LNCAP (cell line): ENCODE data around the gene KIRREL3.

Experiments
- TF ChIP-seq, protein P1 (sequence below): fragments of 450-650 bp; IDR thresholded peaks from 2 replicates; pipeline ENCODE4 v1.5.1; 2017; ENCODE audit warnings: mild to moderate bottlenecking

Gene KIRREL3

DNA sequence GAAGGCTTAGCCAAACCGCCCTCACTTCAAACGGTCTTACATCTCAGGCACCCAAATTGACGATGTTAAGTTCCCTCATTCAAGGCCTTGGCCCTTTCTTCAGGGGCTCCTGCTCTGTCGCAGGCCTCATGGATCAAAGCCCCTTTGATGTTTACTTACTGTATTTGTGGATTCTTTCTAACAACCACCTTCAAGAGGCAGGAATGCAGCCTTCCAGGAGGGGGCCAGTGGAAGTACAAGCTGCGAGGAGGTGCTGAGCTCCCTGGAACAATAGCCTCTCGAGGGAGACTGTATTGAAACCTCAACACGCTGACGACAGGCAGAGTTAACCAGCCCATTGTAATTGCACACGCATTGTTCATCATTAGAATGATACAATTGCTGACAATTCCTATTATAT is 436.0 kb downstream of the KIRREL3 start:
- TF ChIP-seq, protein P1, sequence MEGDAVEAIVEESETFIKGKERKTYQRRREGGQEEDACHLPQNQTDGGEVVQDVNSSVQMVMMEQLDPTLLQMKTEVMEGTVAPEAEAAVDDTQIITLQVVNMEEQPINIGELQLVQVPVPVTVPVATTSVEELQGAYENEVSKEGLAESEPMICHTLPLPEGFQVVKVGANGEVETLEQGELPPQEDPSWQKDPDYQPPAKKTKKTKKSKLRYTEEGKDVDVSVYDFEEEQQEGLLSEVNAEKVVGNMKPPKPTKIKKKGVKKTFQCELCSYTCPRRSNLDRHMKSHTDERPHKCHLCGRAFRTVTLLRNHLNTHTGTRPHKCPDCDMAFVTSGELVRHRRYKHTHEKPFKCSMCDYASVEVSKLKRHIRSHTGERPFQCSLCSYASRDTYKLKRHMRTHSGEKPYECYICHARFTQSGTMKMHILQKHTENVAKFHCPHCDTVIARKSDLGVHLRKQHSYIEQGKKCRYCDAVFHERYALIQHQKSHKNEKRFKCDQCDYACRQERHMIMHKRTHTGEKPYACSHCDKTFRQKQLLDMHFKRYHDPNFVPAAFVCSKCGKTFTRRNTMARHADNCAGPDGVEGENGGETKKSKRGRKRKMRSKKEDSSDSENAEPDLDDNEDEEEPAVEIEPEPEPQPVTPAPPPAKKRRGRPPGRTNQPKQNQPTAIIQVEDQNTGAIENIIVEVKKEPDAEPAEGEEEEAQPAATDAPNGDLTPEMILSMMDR, result no peak

GRCh38 chr11:126561327-126561893 is 439.2 kb downstream of the KIRREL3 start:
- TF ChIP-seq, protein P1, result no peak

- TF ChIP-seq, protein P1, result no peak
Measured at GRCh38 chr11:126560221-126560620, 440.3 kb downstream of the KIRREL3 start.

- TF ChIP-seq, protein P1, result no peak
Measured at GRCh38 chr11:126548581-126549550, 451.7 kb downstream of the KIRREL3 start.

GRCh38 chr11:126547691-126548090 is 452.9 kb downstream of the KIRREL3 start:
- TF ChIP-seq, protein P1, result no peak

- TF ChIP-seq, protein P1, result no peak
Measured at GRCh38 chr11:126547161-126547560, 453.4 kb downstream of the KIRREL3 start.

DNA sequence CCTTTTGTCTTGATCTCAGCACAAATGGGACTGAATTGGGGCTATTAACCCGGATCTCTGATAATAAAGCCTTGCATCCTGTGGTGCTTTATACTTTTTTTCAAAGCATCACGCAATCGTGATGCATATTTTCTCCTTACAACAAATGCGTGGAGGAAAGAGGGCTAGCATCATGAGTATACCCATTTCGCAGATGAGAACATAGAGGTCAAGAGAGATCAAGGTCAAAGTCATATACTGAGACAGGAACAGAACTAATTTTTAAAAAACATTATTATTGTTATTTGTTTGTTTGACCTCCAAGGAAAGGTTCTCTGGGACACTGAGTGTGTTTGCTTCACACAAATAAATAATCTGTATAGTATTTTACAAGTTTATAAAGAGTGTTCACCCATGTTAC is 453.9 kb downstream of the KIRREL3 start:
- TF ChIP-seq, protein P1, result no peak
